H9 (cell line): ENCODE data around the gene ZRANB3. TPM values are rescaled to one million over a fixed set of nuclear protein-coding genes. Genes with fewer than 3 reads are reported as not detected.

ENCODE experiments used
- DNase-seq: peaks from one replicate; pipeline ENCODE4 v3.0.0-alpha.2; 2017
- H2AFZ ChIP-seq: one replicate; pipeline ENCODE4 v1.6.1; 2013; ENCODE audit warnings: mild to moderate bottlenecking, low read length, control low read depth, moderate library complexity
- H2AK5ac ChIP-seq: 2 replicates; pipeline ENCODE4 v1.6.1; 2013; ENCODE audit warnings: low read length, control low read depth, mixed read lengths; ENCODE audit not compliant: insufficient read length
- H2BK120ac ChIP-seq: one replicate; pipeline ENCODE4 v1.6.1; 2013; ENCODE audit warnings: low read depth, mild to moderate bottlenecking, low read length, control low read depth, inconsistent platforms; ENCODE audit not compliant: poor library complexity, severe bottlenecking
- H2BK12ac ChIP-seq: 2 replicates; pipeline ENCODE4 v1.6.1; 2013; ENCODE audit warnings: low read length, control low read depth, mixed read lengths, low read depth; ENCODE audit not compliant: insufficient read length
- H2BK15ac ChIP-seq: 2 replicates; pipeline ENCODE4 v1.6.1; 2013; ENCODE audit warnings: low read depth, low read length, control low read depth
- H2BK20ac ChIP-seq: one replicate; pipeline ENCODE4 v1.6.1; 2013; ENCODE audit warnings: low read depth, mild to moderate bottlenecking, low read length, control low read depth, inconsistent platforms; ENCODE audit not compliant: poor library complexity, severe bottlenecking
- H2BK5ac ChIP-seq: 2 replicates; pipeline ENCODE4 v1.6.1; 2013; ENCODE audit warnings: low read length, control low read depth, mixed read lengths; ENCODE audit not compliant: insufficient read length
- H3K14ac ChIP-seq: 2 replicates; pipeline ENCODE4 v1.6.1; 2013; ENCODE audit warnings: low read length, control low read depth; ENCODE audit not compliant: insufficient read depth
- H3K18ac ChIP-seq: 2 replicates; pipeline ENCODE4 v1.6.1; 2013; ENCODE audit warnings: low read depth, mild to moderate bottlenecking, mixed read lengths, low read length, control low read depth; ENCODE audit not compliant: insufficient read length
- H3K23ac ChIP-seq: 2 replicates; pipeline ENCODE4 v1.6.1; 2013; ENCODE audit warnings: low read length, control low read depth, mixed read lengths, low read depth; ENCODE audit not compliant: insufficient read length
- H3K23me2 ChIP-seq: 2 replicates; pipeline ENCODE4 v1.6.1; 2013; ENCODE audit warnings: low read depth, mild to moderate bottlenecking, mixed read lengths, low read length, control low read depth; ENCODE audit not compliant: insufficient read length, poor library complexity, severe bottlenecking
- H3K27ac ChIP-seq: 2 replicates; pipeline ENCODE4 v1.5.1; 2013; ENCODE audit warnings: low read length, control low read depth, mixed read lengths, low read depth; ENCODE audit not compliant: insufficient read length
- H3K27me3 ChIP-seq: 2 replicates; pipeline ENCODE4 v1.6.1; 2013; ENCODE audit warnings: low read length, control low read depth, inconsistent platforms; ENCODE audit not compliant: insufficient read depth
- H3K4ac ChIP-seq: 2 replicates; pipeline ENCODE4 v1.6.1; 2013; ENCODE audit warnings: low read depth, mild to moderate bottlenecking, control low read depth, inconsistent platforms, low read length, moderate library complexity
- H3K4me1 ChIP-seq: 2 replicates; pipeline ENCODE4 v1.6.1; 2013; ENCODE audit warnings: low read length, control low read depth, inconsistent platforms; ENCODE audit not compliant: insufficient read depth
- H3K4me2 ChIP-seq: 2 replicates; pipeline ENCODE4 v1.6.1; 2013; ENCODE audit warnings: low read length, control low read depth, mixed read lengths; ENCODE audit not compliant: insufficient read length, insufficient read depth
- H3K56ac ChIP-seq: 2 replicates; pipeline ENCODE4 v1.6.1; 2013; ENCODE audit warnings: low read depth, mild to moderate bottlenecking, mixed read lengths, low read length, control low read depth; ENCODE audit not compliant: insufficient read length
- H3K79me1 ChIP-seq: 2 replicates; pipeline ENCODE4 v1.6.1; 2013; ENCODE audit warnings: low read depth, mild to moderate bottlenecking, moderate library complexity, low read length, control low read depth, inconsistent platforms; ENCODE audit not compliant: insufficient read depth, poor library complexity, severe bottlenecking
- H3K79me2 ChIP-seq: 2 replicates; pipeline ENCODE4 v1.6.1; 2013; ENCODE audit warnings: low read length, control low read depth, inconsistent platforms; ENCODE audit not compliant: insufficient read depth
- H3K9ac ChIP-seq: 2 replicates; pipeline ENCODE4 v1.6.1; 2013; ENCODE audit warnings: low read length, control low read depth, mixed read lengths; ENCODE audit not compliant: insufficient read length; ENCODE audit errors: extremely low read depth
- H3K9me3 ChIP-seq: one replicate; pipeline ENCODE4 v1.6.1; 2013; ENCODE audit warnings: low read depth, low read length, inconsistent platforms; ENCODE audit not compliant: control insufficient read depth
- H3T11ph ChIP-seq: one replicate; pipeline ENCODE4 v1.6.1; 2013; ENCODE audit warnings: mild to moderate bottlenecking, low read length, control low read depth, inconsistent platforms
- H4K20me1 ChIP-seq: one replicate; pipeline ENCODE4 v1.6.1; 2013; ENCODE audit not compliant: control insufficient read depth, insufficient read length, insufficient read depth
- H4K5ac ChIP-seq: 2 replicates; pipeline ENCODE4 v1.6.1; 2013; ENCODE audit warnings: low read depth, mild to moderate bottlenecking, mixed read lengths, low read length, control low read depth; ENCODE audit not compliant: insufficient read length
- H4K8ac ChIP-seq: replicated peaks from 2 replicates; pipeline ENCODE4 v1.6.1; 2013; ENCODE audit warnings: low read length, control low read depth, mixed read lengths, low read depth; ENCODE audit not compliant: insufficient read length
- H4K91ac ChIP-seq: 2 replicates; pipeline ENCODE4 v1.6.1; 2013; ENCODE audit warnings: low read depth, mild to moderate bottlenecking, moderate library complexity, mixed read lengths, low read length, control low read depth; ENCODE audit not compliant: insufficient read length
- H3K27ac Mint-ChIP-seq, 3 experiments: 2 replicates in 2 of 3; 3 replicates in 1 of 3; pipeline ENCODE4 v1.8.0; 2020 to 2021; ENCODE audit warnings: mixed read lengths in 3 of 3, mild to moderate bottlenecking in 1 of 3, moderate library complexity in 1 of 3
- H3K27me3 Mint-ChIP-seq: 2 replicates; pipeline ENCODE4 v1.8.0; 2021; ENCODE audit warnings: low read depth, mild to moderate bottlenecking, moderate library complexity, mixed read lengths
- H3K36me3 Mint-ChIP-seq, 3 experiments: 2 replicates in 2 of 3; 3 replicates in 1 of 3; pipeline ENCODE4 v1.8.0; 2020 to 2021; ENCODE audit warnings: low read depth in 3 of 3, mixed read lengths in 3 of 3; ENCODE audit not compliant: insufficient read depth in 1 of 3
- H3K4me1 Mint-ChIP-seq, 2 experiments: 2 replicates each; pipeline ENCODE4 v1.8.0; 2020; ENCODE audit warnings: mixed read lengths in 2 of 2
- H3K4me3 Mint-ChIP-seq, 2 experiments: 2 replicates in 1 of 2; 3 replicates in 1 of 2; pipeline ENCODE4 v1.8.0; 2020 to 2021; ENCODE audit warnings: mild to moderate bottlenecking in 2 of 2, mixed read lengths in 2 of 2, moderate library complexity in 1 of 2
- H3K9me3 Mint-ChIP-seq, 2 experiments: 2 replicates in 1 of 2; 3 replicates in 1 of 2; pipeline ENCODE4 v1.8.0; 2020; ENCODE audit warnings: mild to moderate bottlenecking in 2 of 2, mixed read lengths in 2 of 2, moderate library complexity in 1 of 2
- WGBS: extraction: QIAGEN DNeasy Blood & Tissue Kit; methylation state at CpG from one replicate; pipeline ENCODE4 v1.1.7; 2013; ENCODE audit warnings: missing lambda C conversion rate, low lambda C conversion rate, mixed read lengths; ENCODE audit not compliant: insufficient read length; ENCODE audit errors: extremely low coverage; 5-methylcytosine and 5-hydroxymethylcytosine counted together
- total RNA-seq: library from RNA; stranded (reverse); gene quantifications from 2 replicates; pipeline ENCODE4 v1.2.1, GENCODE V29; 2021
- TF ChIP-seq, protein P1 (sequence below): fragments of 200-600 bp; sonication (generic); conservative IDR thresholded peaks from 3 replicates; pipeline ENCODE4 v1.8.0; 2021; ENCODE audit warnings: antibody characterized with exemption, mild to moderate bottlenecking

The ZRANB3 gene
- total RNA-seq, 1 experiment from 2014 or later: 16.7 TPM

DNA sequence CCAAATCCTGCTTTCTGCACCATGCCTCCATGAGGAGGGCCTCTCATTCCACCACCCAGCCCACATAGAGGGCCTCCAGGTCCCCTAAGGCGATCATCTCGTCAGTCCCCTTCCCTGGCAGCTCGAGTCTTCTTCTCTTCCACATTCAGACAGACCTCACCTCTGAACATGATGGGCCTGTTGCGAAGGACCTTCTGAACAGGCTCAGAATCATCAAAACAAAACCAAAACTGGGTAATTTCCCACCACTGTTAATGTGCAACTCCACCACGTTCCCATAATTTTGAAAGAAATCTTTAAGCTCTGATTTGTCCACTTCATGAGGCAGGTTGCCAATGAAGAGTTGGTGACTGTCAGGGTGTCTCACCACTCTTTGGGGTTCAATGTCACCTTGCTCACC lies 20.4 kb downstream of the ZRANB3 start:
- no peaks in the 10 kb centered on the region for H3K27me3 Mint-ChIP-seq
- Histone ChIP-seq H3K27ac (no peak overlapping the region), H3T11ph (no peak overlapping the region), H2BK12ac (no peak overlapping the region), H3K79me2 (no peaks in the 10 kb centered on the region), H3K4ac (no peak overlapping the region), H2AK5ac (no peak overlapping the region), H3K23me2 (no peaks in the 10 kb centered on the region), H2BK120ac (no peak overlapping the region), H3K4me1 (no peaks in the 10 kb centered on the region), H3K23ac (no peak overlapping the region), H3K79me1 (no peaks in the 10 kb centered on the region), H2AFZ (no peak overlapping the region), H3K9me3 (no peaks in the 10 kb centered on the region), H4K91ac (no peak overlapping the region), H4K8ac (no peak overlapping the region), H3K56ac (no peak overlapping the region), H3K18ac (no peak overlapping the region), H2BK15ac (no peak overlapping the region), H3K14ac (no peak overlapping the region), H2BK20ac (no peak overlapping the region), H4K5ac (no peak overlapping the region), H2BK5ac (no peak overlapping the region), H4K20me1 (no peaks in the 10 kb centered on the region), H3K9ac (no peak overlapping the region), H3K4me2 (no peak overlapping the region), H3K27me3 (no peaks in the 10 kb centered on the region)
- peaks cover 16 to 18% of the 10 kb centered on the region in 2 experiments for H3K9me3 Mint-ChIP-seq
- peaks cover 33 to 34% (median 34%) of the 10 kb centered on the region in 3 experiments for H3K36me3 Mint-ChIP-seq
- WGBS: no CpG with 5 or more reads among the region's 5 CpGs
- DNase-seq: no peak
- TF ChIP-seq, protein P1, sequence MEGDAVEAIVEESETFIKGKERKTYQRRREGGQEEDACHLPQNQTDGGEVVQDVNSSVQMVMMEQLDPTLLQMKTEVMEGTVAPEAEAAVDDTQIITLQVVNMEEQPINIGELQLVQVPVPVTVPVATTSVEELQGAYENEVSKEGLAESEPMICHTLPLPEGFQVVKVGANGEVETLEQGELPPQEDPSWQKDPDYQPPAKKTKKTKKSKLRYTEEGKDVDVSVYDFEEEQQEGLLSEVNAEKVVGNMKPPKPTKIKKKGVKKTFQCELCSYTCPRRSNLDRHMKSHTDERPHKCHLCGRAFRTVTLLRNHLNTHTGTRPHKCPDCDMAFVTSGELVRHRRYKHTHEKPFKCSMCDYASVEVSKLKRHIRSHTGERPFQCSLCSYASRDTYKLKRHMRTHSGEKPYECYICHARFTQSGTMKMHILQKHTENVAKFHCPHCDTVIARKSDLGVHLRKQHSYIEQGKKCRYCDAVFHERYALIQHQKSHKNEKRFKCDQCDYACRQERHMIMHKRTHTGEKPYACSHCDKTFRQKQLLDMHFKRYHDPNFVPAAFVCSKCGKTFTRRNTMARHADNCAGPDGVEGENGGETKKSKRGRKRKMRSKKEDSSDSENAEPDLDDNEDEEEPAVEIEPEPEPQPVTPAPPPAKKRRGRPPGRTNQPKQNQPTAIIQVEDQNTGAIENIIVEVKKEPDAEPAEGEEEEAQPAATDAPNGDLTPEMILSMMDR: no peak
- H3K4me3 Mint-ChIP-seq: no peak overlapping the region
- no peaks in the 10 kb centered on the region for H3K4me1 Mint-ChIP-seq
- no peak overlapping the region for H3K27ac Mint-ChIP-seq
